ENCODE measurements around the gene PRPH2. TPM values are rescaled to one million over a fixed set of nuclear protein-coding genes. Genes with fewer than 3 reads are reported as not detected.

Gene PRPH2, protein sequence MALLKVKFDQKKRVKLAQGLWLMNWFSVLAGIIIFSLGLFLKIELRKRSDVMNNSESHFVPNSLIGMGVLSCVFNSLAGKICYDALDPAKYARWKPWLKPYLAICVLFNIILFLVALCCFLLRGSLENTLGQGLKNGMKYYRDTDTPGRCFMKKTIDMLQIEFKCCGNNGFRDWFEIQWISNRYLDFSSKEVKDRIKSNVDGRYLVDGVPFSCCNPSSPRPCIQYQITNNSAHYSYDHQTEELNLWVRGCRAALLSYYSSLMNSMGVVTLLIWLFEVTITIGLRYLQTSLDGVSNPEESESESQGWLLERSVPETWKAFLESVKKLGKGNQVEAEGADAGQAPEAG
- 2.6 and 5.2 TPM in 2 replicates for total RNA-seq

DNA sequence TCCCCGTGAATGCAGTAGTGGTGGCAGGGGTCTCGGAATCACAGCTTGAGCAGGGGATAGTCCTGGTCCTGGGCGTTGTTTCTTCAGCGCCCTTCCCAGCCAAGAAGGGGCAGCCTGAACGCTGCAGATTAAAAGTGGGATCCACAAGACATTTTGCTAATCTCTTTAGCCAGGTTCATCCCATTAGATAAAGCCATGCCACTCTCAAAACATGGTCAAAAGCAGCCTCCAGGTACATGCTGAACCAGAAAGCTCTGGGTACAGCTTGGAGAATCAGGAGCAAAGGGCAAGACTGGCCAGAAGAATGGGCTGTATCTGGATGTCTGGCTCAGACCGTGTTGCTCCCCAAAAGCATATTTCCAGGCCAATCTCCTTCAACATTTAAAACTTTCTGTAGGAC, at the start of gene PRPH2:
Gene PRPH2, minus strand, starts transcription at position 101 of the 400 bp plus-strand sequence. CDS start 263 bp downstream, outside the sequence.
- no peak within 1 kb of the TSS for H3K4me3 ChIP-seq (ENCODE audit: low read depth, low read length)
- no peak for DNase-seq (ENCODE audit: low read depth)
- TF ChIP-seq, protein P1, sequence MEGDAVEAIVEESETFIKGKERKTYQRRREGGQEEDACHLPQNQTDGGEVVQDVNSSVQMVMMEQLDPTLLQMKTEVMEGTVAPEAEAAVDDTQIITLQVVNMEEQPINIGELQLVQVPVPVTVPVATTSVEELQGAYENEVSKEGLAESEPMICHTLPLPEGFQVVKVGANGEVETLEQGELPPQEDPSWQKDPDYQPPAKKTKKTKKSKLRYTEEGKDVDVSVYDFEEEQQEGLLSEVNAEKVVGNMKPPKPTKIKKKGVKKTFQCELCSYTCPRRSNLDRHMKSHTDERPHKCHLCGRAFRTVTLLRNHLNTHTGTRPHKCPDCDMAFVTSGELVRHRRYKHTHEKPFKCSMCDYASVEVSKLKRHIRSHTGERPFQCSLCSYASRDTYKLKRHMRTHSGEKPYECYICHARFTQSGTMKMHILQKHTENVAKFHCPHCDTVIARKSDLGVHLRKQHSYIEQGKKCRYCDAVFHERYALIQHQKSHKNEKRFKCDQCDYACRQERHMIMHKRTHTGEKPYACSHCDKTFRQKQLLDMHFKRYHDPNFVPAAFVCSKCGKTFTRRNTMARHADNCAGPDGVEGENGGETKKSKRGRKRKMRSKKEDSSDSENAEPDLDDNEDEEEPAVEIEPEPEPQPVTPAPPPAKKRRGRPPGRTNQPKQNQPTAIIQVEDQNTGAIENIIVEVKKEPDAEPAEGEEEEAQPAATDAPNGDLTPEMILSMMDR (IDR thresholded peaks at IDR 0.05; ENCODE audit: insufficient read depth, low read depth, low read length), result no peak

GRCh38 chr6:42771741-42772100, 49.3 kb upstream of the PRPH2 start:
- no peak overlapping the region for H3K4me3 ChIP-seq (ENCODE audit: low read depth, low read length)
- TF ChIP-seq, protein P1 (IDR thresholded peaks at IDR 0.05; ENCODE audit: insufficient read depth, low read depth, low read length), result no peak
- DNase-seq (ENCODE audit: low read depth), result no peak

DNA sequence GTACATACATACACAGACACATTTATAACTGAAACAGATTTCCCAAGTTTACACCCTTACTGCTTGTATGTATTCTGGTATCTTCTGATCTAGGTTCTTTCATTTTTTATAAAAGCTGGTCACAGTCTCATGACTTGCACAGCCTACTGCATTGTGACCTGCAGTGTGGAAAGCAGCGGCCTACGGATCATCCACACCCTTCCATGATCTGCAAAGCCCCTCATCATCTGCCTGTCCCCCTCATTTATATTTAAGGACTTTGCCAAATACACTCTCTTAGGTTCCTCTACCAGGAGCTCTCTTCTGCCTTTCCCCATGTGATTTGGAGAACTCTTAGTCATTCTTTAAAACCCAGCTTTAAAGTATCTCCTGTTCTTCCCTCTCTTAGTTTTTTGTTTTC, 47.4 kb upstream of the PRPH2 start:
- no peak overlapping the region for H3K4me3 ChIP-seq (ENCODE audit: low read depth, low read length)
- TF ChIP-seq, protein P1 (IDR thresholded peaks at IDR 0.05; ENCODE audit: insufficient read depth, low read depth, low read length), result no peak
- no peak for DNase-seq (ENCODE audit: low read depth)

GRCh38 chr6:42769051-42769450, 46.7 kb upstream of the PRPH2 start:
- TF ChIP-seq, protein P1 (IDR thresholded peaks at IDR 0.05; ENCODE audit: insufficient read depth, low read depth, low read length), result no peak
- no peak overlapping the region for H3K4me3 ChIP-seq (ENCODE audit: low read depth, low read length)
- DNase-seq (ENCODE audit: low read depth), result no peak

DNA sequence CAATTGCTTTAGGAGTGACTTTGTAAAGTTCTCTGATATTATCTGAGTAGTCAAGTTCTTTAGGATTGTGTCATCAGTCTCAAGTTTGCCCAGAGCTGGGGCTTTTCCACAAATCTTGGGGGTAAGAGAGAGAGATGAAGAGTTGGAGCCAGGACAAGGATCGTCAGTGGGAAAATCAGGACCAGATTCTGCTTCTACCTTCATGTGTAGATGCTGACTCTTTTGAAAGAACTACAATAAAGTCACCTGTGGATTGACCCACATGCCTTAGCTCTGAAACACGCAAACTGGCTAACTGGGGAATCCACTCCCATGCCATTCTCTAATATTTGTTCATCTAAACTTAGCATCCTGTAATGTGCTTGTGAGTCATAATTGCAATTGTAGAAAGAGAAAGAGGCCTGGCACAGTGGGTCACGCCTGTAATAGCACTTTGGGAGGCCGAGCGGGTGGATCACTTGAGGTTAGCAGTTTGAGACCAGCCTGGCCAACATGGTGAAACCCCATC, 43.8 kb upstream of the PRPH2 start:
- no peak for DNase-seq (ENCODE audit: low read depth)
- TF ChIP-seq, protein P1 (IDR thresholded peaks at IDR 0.05; ENCODE audit: insufficient read depth, low read depth, low read length), result no peak
- no peak overlapping the region for H3K4me3 ChIP-seq (ENCODE audit: low read depth, low read length)

DNA sequence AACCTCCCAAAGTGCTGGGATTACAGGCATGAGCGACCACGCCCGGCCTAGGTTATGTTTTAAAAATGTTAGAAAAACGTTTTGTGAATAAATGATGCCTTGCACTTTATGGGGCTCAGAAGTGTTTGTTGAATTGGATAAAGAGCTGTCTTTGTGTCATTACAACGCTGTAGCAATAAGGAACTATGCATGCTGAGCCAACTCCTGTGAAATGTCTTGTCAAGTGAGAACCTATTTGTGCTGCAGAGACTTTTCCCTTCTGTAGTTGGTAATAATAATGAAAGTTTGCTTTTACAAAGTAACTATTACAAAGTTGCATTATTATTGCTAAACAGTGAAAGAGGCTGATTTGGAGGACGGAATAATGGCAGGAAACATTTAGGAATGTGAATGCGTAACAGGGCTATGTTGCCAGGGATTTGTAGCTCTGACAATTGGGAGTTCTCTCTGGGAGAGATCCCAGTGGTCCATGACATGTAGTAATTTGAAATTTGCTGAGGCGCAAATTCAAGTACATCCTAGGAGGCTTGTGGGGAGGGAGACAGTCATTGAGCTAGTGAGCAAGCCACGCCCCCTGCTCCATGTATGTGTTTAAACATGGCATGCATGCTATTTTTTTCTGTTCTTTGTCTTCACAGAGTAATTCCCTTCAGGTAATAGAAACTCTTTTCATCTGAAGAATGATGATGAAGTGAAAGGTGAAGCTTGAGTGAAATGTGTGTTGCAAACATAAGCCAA, 42.7 kb upstream of the PRPH2 start:
- no peak overlapping the region for H3K4me3 ChIP-seq (ENCODE audit: low read depth, low read length)
- DNase-seq (ENCODE audit: low read depth), result no peak
- TF ChIP-seq, protein P1 (IDR thresholded peaks at IDR 0.05; ENCODE audit: insufficient read depth, low read depth, low read length), result no peak

Data from fibroblast of villous mesenchyme (primary cell).